Fibroblast of mammary gland (primary cell): ENCODE data around the gene C1QL3.

Source experiments
- DNase-seq: peaks from one replicate; pipeline ENCODE4 v3.0.0-alpha.2; 2010; ENCODE audit warnings: low read depth
- H3K4me3 ChIP-seq: 2 replicates; pipeline ENCODE4 v1.5.1; 2011; ENCODE audit warnings: low read depth, mild to moderate bottlenecking, low read length, moderate library complexity; ENCODE audit not compliant: control insufficient read depth
- CTCF ChIP-seq: conservative IDR thresholded peaks from 2 replicates; pipeline ENCODE4 v1.5.1; 2011; ENCODE audit warnings: low read depth, low read length, inconsistent platforms; ENCODE audit not compliant: control insufficient read depth, insufficient read depth

C1QL3 gene

DNA sequence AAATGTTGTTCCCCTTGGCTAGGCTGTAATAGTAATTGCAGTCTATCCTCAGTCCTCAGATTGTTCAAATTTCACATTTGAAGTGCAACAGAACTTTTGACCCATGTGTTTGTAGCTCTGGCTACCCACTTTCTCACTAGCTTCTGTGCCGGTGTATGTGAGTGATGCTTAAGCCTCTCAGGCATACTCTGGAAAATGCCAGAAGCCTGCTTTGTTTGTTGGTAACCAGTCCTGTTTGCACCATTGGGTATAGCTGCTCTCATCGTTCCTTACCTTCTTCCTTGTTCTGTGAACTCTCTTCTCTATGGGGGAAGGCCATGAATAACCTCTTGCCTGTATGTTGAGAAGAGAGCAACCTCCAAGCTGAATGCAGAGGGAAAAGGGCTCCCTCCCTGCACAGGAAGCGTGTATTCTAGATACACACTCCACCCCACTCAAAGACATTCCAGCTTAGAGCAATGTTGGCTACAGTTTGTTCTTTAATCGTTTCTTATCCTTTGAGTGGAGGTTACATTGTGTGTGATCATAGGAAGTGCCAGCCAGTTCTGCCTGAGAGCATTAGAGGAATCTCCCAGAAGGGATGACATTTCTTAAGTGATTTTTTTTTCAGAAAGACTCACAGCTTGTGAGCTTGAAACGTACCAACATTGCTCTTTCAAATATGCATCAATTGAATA lies 40.5 kb downstream of the C1QL3 start:
- DNase-seq, result no peak
- TF ChIP-seq CTCF, result no peak
- no peak overlapping the region for H3K4me3 ChIP-seq

- no peak for DNase-seq
- TF ChIP-seq CTCF, result no peak
- H3K4me3 ChIP-seq, result no peak overlapping the region
Observed at GRCh38 chr10:16478801-16479200, 42.9 kb downstream of the C1QL3 start.

DNA sequence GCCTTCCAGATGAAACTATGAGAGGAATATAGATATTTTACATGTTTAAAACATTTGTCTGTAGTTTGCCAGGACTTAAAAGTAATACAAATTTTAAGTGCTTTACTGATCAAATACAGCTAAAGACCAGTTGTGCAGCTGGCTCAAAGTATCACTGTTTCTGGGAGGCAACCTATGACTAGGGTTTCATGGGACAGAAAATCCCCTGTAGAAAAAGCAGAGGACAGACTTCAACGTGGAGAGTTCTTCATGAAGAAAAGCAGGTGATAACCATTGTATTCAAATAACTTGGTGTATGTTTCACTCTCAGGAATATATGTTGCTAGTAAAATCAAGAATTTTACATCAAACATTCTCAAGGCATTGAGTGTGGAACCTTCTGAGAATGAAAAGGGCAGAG lies 43.9 kb downstream of the C1QL3 start:
- DNase-seq, result no peak
- no peak for TF ChIP-seq CTCF
- H3K4me3 ChIP-seq, result no peak overlapping the region

DNA sequence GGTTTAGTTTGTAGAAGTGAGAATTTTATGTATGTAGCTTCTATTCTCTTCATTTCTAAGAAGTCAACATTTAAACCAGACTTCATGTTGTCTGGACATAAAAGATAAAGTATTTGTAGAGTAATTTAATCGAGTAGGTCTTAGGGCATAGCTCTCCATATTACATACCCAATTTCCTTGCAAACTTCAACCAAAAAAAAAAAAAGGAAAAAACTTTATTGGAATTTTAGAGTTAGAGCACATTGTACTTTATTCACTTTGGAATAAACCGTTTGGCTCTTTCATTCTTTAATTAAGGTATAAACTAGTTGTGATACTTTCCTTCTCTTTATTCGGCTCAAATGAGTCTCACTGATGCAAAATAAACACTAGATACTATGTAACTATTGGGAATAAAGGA lies 48.9 kb downstream of the C1QL3 start:
- no peak for TF ChIP-seq CTCF
- no peak for DNase-seq
- H3K4me3 ChIP-seq, result no peak overlapping the region

GRCh38 chr10:16470747-16471146 lies 50.9 kb downstream of the C1QL3 start:
- DNase-seq, result no peak
- no peak for TF ChIP-seq CTCF
- no peak overlapping the region for H3K4me3 ChIP-seq

GRCh38 chr10:16466001-16466400 lies 55.7 kb downstream of the C1QL3 start:
- TF ChIP-seq CTCF, result no peak
- H3K4me3 ChIP-seq, result no peak overlapping the region
- DNase-seq, result no peak
